ENCODE results near the gene PEAR1.

PEAR1 gene

DNA sequence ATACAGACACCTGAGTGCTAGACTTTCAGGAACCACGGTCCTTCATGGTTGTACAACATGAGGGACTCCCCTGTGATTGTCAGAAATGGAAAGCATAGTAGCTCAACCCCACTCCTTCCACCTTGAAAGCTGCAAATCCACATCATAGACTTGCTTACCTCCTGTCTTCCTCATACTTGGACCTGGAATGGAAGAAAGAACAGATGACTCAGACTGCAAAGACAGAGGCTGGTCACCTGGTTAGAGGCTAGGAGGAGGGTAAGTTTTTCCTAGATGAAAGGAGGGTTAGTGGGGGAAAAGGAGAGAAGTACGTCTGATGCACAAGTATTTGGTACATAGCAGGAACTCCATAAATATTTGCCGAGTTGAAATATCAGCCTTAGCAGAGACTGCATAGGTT lies 64.1 kb downstream of the PEAR1 start:
- Histone ChIP-seq H3K9me3 (ENCODE audit: severe bottlenecking) (no peaks in the 10 kb centered on the region), H3K27me3 (ENCODE audit: insufficient read depth, low read depth, severe bottlenecking) (no peaks in the 10 kb centered on the region), H3K4me3 (ENCODE audit: low read depth, low read length) (no peak overlapping the region), H3K36me3 (peaks cover 85% of the 10 kb centered on the region), H3K27ac (no peak overlapping the region)
- no peak for DNase-seq
- TF ChIP-seq, protein P1, sequence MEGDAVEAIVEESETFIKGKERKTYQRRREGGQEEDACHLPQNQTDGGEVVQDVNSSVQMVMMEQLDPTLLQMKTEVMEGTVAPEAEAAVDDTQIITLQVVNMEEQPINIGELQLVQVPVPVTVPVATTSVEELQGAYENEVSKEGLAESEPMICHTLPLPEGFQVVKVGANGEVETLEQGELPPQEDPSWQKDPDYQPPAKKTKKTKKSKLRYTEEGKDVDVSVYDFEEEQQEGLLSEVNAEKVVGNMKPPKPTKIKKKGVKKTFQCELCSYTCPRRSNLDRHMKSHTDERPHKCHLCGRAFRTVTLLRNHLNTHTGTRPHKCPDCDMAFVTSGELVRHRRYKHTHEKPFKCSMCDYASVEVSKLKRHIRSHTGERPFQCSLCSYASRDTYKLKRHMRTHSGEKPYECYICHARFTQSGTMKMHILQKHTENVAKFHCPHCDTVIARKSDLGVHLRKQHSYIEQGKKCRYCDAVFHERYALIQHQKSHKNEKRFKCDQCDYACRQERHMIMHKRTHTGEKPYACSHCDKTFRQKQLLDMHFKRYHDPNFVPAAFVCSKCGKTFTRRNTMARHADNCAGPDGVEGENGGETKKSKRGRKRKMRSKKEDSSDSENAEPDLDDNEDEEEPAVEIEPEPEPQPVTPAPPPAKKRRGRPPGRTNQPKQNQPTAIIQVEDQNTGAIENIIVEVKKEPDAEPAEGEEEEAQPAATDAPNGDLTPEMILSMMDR (IDR thresholded peaks at IDR 0.05; ENCODE audit: low read depth, low read length), result no peak

DNA sequence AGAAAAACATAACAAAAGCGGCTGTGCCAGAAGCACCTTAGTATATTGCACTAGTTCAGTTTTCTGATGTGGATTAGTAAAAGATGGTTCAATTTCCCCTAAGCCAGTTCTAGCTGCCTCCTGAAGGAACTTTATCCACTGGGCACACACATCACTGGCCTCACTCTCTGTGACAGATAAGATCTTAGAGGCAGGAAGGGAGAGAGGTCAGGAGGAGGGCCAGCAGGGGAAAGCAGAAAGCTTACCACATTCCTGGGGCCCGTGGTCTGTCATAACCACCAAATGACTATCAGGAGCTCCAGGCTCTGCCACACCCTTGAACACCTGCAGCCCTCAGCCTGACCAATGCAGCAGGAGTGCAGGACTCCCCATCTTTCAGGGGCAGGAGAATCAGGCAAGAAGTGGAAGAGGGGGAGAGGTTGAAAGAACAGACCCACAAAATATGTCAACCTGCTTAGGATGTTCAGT lies 64.8 kb downstream of the PEAR1 start:
- DNase-seq, result no peak
- TF ChIP-seq, protein P1 (IDR thresholded peaks at IDR 0.05; ENCODE audit: low read depth, low read length), result no peak
- peaks cover 84% of the 10 kb centered on the region for H3K36me3 ChIP-seq

DNA sequence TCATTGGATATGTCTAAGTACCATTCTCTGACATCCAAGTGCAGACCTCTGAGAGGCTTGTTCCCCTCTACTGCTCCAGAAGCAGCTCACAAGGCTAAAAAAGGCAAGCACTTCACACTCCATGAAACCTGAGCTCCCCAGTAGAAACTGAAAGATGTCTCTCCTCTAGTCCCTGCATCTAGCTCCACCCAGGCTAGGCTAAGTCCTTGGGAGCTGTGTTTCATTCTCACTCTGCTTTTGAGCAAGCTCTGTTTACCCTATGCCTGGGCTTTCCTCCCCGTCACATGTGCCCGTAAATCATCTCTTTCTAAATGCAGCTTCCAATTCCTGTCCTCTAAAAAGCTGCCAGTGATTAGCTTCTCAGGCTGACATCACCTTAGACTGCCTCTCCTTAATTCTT lies 65.9 kb downstream of the PEAR1 start:
- peak overlapping the region; percentile 38 for H3K27ac ChIP-seq
- peak; percentile 87 for DNase-seq
- H3K36me3 ChIP-seq, result peaks cover 83% of the 10 kb centered on the region
- H3K9me3 ChIP-seq (ENCODE audit: severe bottlenecking), result no peaks in the 10 kb centered on the region
- no peak overlapping the region for H3K4me3 ChIP-seq (ENCODE audit: low read depth, low read length)
- no peaks in the 10 kb centered on the region for H3K27me3 ChIP-seq (ENCODE audit: insufficient read depth, low read depth, severe bottlenecking)
- TF ChIP-seq, protein P1 (IDR thresholded peaks at IDR 0.05; ENCODE audit: low read depth, low read length), result no peak

More for the DNA sequence above, 64.8 kb downstream of the PEAR1 start:
- H3K4me3 ChIP-seq (ENCODE audit: low read depth, low read length), result no peak overlapping the region
- H3K9me3 ChIP-seq (ENCODE audit: severe bottlenecking), result no peaks in the 10 kb centered on the region
- H3K27ac ChIP-seq, result peak overlapping the region; percentile 38
- no peaks in the 10 kb centered on the region for H3K27me3 ChIP-seq (ENCODE audit: insufficient read depth, low read depth, severe bottlenecking)

DNA sequence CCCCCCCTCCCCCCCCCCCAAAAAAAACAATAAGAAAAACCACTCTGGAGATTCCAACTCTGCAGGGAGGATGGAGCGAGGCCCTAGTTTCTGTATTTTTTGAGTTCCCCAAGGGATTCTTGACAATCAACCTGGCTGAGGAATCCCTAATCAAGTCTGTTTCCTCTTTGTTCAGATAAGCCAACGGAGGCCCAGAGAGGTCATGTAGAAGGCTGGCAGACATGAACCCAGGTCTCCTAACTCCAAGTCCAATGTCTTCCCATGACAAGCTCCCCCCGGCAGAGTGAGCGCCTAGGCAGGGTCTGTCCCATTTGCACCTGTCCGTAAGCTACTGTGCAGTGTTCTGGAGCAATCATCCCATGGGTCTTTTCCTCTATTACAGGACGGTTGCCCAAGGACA lies 66.4 kb downstream of the PEAR1 start:
- TF ChIP-seq, protein P1 (IDR thresholded peaks at IDR 0.05; ENCODE audit: low read depth, low read length), result no peak
- Histone ChIP-seq H3K27ac (peak overlapping the region; percentile 13; the same call in 1 of the 2 replicates), H3K4me3 (ENCODE audit: low read depth, low read length) (no peak overlapping the region), H3K36me3 (peaks cover 78% of the 10 kb centered on the region), H3K27me3 (ENCODE audit: insufficient read depth, low read depth, severe bottlenecking) (no peaks in the 10 kb centered on the region), H3K9me3 (ENCODE audit: severe bottlenecking) (no peaks in the 10 kb centered on the region)
- DNase-seq, result no peak

DNA sequence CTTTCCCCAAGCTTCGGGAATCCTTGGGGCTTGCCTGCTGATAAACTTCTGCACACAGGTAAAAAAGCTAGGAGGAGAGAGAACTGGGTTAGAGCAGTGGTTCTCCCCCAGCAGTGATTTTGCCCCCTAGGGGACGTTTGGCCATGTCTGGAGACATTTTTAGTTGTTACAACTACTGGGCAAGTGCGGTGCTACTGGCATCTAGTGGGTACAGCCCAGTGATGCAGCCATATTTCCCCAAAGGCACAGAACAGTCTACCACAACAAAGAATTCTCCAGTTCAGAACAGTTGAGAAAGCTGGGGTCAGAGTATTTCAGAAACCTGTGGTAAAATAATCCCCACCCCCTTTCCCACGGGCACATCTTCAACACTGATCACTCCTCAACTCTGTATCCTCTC lies 68.2 kb downstream of the PEAR1 start:
- no peak overlapping the region for H3K4me3 ChIP-seq (ENCODE audit: low read depth, low read length)
- TF ChIP-seq, protein P1 (IDR thresholded peaks at IDR 0.05; ENCODE audit: low read depth, low read length), result peak; percentile 91
- peak; percentile 82 for DNase-seq
- H3K27me3 ChIP-seq (ENCODE audit: insufficient read depth, low read depth, severe bottlenecking), result no peaks in the 10 kb centered on the region
- H3K27ac ChIP-seq, result peak overlapping the region; percentile 45; the same call in 1 of the 2 replicates
- peaks cover 66% of the 10 kb centered on the region for H3K36me3 ChIP-seq
- H3K9me3 ChIP-seq (ENCODE audit: severe bottlenecking), result no peaks in the 10 kb centered on the region

DNA sequence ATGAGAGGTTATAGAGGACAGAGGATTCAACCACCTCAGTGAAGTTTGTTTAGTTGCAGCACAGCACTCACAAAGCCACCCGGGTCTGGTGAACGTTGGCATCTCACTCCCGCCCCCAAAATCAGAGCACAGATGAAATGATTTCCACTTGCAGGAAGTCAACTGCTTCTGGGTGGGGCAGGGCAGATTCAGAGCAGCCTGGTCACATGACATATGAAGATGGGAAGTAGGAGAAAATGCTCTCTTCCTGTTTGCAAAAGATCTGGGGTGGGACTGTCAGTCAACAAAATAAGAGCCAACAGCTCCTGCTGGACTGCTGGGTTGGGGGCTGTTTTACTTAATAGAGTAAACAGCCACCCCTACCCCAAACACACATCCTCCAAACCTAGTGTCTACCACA lies 70.1 kb downstream of the PEAR1 start:
- H3K27me3 ChIP-seq (ENCODE audit: insufficient read depth, low read depth, severe bottlenecking), result no peaks in the 10 kb centered on the region
- TF ChIP-seq, protein P1 (IDR thresholded peaks at IDR 0.05; ENCODE audit: low read depth, low read length), result no peak
- no peak overlapping the region for H3K27ac ChIP-seq
- DNase-seq, result no peak
- H3K4me3 ChIP-seq (ENCODE audit: low read depth, low read length), result no peak overlapping the region
- H3K9me3 ChIP-seq (ENCODE audit: severe bottlenecking), result no peaks in the 10 kb centered on the region
- peaks cover 65% of the 10 kb centered on the region for H3K36me3 ChIP-seq
